OCI-LY1 (cell line): ENCODE results near the gene PARD3B.

Experiments
- H2AFZ ChIP-seq: fragments of 200-600 bp; sonication (generic), shearing (Covaris generic); 2 replicates; pipeline ENCODE4 v1.6.0; 2014; ENCODE audit warnings: antibody characterized with exemption, mild to moderate bottlenecking, low read length
- H3F3A ChIP-seq: fragments of 200-600 bp; sonication (generic), shearing (Covaris generic); 2 replicates; pipeline ENCODE4 v1.6.0; 2014; ENCODE audit warnings: mild to moderate bottlenecking, antibody characterized with exemption, low read length, moderate library complexity; ENCODE audit not compliant: insufficient read depth
- H3K27ac ChIP-seq: fragments of 200-600 bp; sonication (generic); 2 replicates; pipeline ENCODE4 v1.5.1; 2014; ENCODE audit warnings: low read length, mixed run types, mild to moderate bottlenecking, low read depth; ENCODE audit not compliant: poor library complexity, severe bottlenecking
- H3K27me3 ChIP-seq: fragments of 200-600 bp; sonication (generic); 2 replicates; pipeline ENCODE4 v1.6.0; 2014; ENCODE audit warnings: antibody characterized with exemption, mild to moderate bottlenecking, low read length, moderate library complexity; ENCODE audit not compliant: insufficient read depth
- H3K36me3 ChIP-seq: fragments of 200-600 bp; sonication (generic); 2 replicates; pipeline ENCODE4 v1.6.1; 2014; ENCODE audit warnings: mild to moderate bottlenecking, antibody characterized with exemption, low read length, moderate library complexity, mixed read lengths; ENCODE audit not compliant: insufficient read depth
- H3K4me1 ChIP-seq: fragments of 200-600 bp; sonication (generic); 2 replicates; pipeline ENCODE4 v1.5.1; 2014; ENCODE audit warnings: mild to moderate bottlenecking, low read length, moderate library complexity; ENCODE audit not compliant: insufficient read depth, severe bottlenecking
- H3K4me2 ChIP-seq: fragments of 200-600 bp; sonication (generic), shearing (Covaris generic); 2 replicates; pipeline ENCODE4 v1.6.1; 2014; ENCODE audit warnings: low read length
- H3K4me3 ChIP-seq: fragments of 200-600 bp; sonication (generic); 2 replicates; pipeline ENCODE4 v1.5.1; 2014; ENCODE audit warnings: low read length, low read depth, mild to moderate bottlenecking, mixed read lengths; ENCODE audit not compliant: poor library complexity, severe bottlenecking
- H3K79me2 ChIP-seq: fragments of 200-600 bp; shearing (Covaris generic); 2 replicates; pipeline ENCODE4 v1.6.1; 2016; ENCODE audit warnings: mixed run types, low read length, mixed read lengths; ENCODE audit not compliant: insufficient read depth
- H3K9ac ChIP-seq: fragments of 200-600 bp; sonication (generic), shearing (Covaris generic); 2 replicates; pipeline ENCODE4 v1.6.1; 2014; ENCODE audit warnings: mild to moderate bottlenecking, low read length, mixed read lengths
- H3K9me2 ChIP-seq: fragments of 200-600 bp; sonication (generic), shearing (Covaris generic); 2 replicates; pipeline ENCODE4 v1.6.1; 2014; ENCODE audit warnings: low read depth, mild to moderate bottlenecking, low read length, mixed read lengths
- H3K9me3 ChIP-seq: fragments of 200-600 bp; shearing (Covaris generic); 2 replicates; pipeline ENCODE4 v1.6.1; 2014; ENCODE audit warnings: low read length, mixed read lengths
- H4K20me1 ChIP-seq: fragments of 200-600 bp; sonication (generic), shearing (Covaris generic); 2 replicates; pipeline ENCODE4 v1.6.0; 2016; ENCODE audit warnings: mild to moderate bottlenecking, low read length; ENCODE audit not compliant: insufficient read depth
- CTCF ChIP-seq: fragments of 200-600 bp; sonication (generic), shearing (Covaris generic); IDR thresholded peaks from 2 replicates; pipeline ENCODE4 v1.5.1; 2017; ENCODE audit warnings: mild to moderate bottlenecking, antibody characterized with exemption, low read length, moderate library complexity, mixed read lengths
- EZH2 ChIP-seq: fragments of 200-600 bp; sonication (generic), shearing (Covaris generic); IDR thresholded peaks from 2 replicates; pipeline ENCODE4 v1.8.0; 2017; ENCODE audit warnings: borderline replicate concordance, mixed run types, mild to moderate bottlenecking, antibody characterized with exemption, low read length, moderate library complexity, mixed read lengths

Gene PARD3B

GRCh38 chr2:204885747-204886146, 340.5 kb downstream of the PARD3B start:
- Histone ChIP-seq H3K79me2 (no peaks in the 10 kb centered on the region), H4K20me1 (no peaks in the 10 kb centered on the region), H3K9me2 (no peaks in the 10 kb centered on the region), H3K4me2 (no peak overlapping the region), H3K27ac (no peak overlapping the region), H3F3A (no peaks in the 10 kb centered on the region), H3K9ac (no peak overlapping the region), H3K4me3 (no peak overlapping the region), H3K4me1 (no peaks in the 10 kb centered on the region), H3K36me3 (no peaks in the 10 kb centered on the region), H3K27me3 (no peaks in the 10 kb centered on the region), H2AFZ (no peak overlapping the region), H3K9me3 (no peaks in the 10 kb centered on the region)
- TF ChIP-seq EZH2 (no peak), CTCF (no peak)

GRCh38 chr2:204886713-204887112, 341.4 kb downstream of the PARD3B start:
- Histone ChIP-seq H3K36me3 (no peaks in the 10 kb centered on the region), H3K27me3 (no peaks in the 10 kb centered on the region), H3K4me3 (no peak overlapping the region), H3K79me2 (no peaks in the 10 kb centered on the region), H3K27ac (no peak overlapping the region), H3K9me3 (no peaks in the 10 kb centered on the region), H3K4me2 (no peak overlapping the region), H3K9me2 (no peaks in the 10 kb centered on the region), H3F3A (no peaks in the 10 kb centered on the region), H3K4me1 (no peaks in the 10 kb centered on the region), H3K9ac (no peak overlapping the region), H2AFZ (no peak overlapping the region), H4K20me1 (no peaks in the 10 kb centered on the region)
- TF ChIP-seq EZH2 (no peak), CTCF (no peak)

GRCh38 chr2:204888222-204888621, 342.9 kb downstream of the PARD3B start:
- no peaks in the 10 kb centered on the region for H3K79me2 ChIP-seq
- no peak for TF ChIP-seq CTCF
- no peak for TF ChIP-seq EZH2

More at GRCh38 chr2:204888222-204888621, 342.9 kb downstream of the PARD3B start:
- H3K27me3 ChIP-seq: no peaks in the 10 kb centered on the region
- no peak overlapping the region for H2AFZ ChIP-seq
- H3K4me3 ChIP-seq: no peak overlapping the region
- H3K9me3 ChIP-seq: no peaks in the 10 kb centered on the region
- H3F3A ChIP-seq: no peaks in the 10 kb centered on the region
- H3K9me2 ChIP-seq: no peaks in the 10 kb centered on the region
- H3K36me3 ChIP-seq: no peaks in the 10 kb centered on the region
- no peak overlapping the region for H3K4me2 ChIP-seq
- no peaks in the 10 kb centered on the region for H4K20me1 ChIP-seq
- no peak overlapping the region for H3K9ac ChIP-seq
- H3K4me1 ChIP-seq: no peaks in the 10 kb centered on the region
- H3K27ac ChIP-seq: no peak overlapping the region
